ENCODE measurements around the gene RAD51B.

GRCh38 chr14:68504861-68505260, 685.3 kb downstream of the RAD51B start:
- TF ChIP-seq, protein P1, sequence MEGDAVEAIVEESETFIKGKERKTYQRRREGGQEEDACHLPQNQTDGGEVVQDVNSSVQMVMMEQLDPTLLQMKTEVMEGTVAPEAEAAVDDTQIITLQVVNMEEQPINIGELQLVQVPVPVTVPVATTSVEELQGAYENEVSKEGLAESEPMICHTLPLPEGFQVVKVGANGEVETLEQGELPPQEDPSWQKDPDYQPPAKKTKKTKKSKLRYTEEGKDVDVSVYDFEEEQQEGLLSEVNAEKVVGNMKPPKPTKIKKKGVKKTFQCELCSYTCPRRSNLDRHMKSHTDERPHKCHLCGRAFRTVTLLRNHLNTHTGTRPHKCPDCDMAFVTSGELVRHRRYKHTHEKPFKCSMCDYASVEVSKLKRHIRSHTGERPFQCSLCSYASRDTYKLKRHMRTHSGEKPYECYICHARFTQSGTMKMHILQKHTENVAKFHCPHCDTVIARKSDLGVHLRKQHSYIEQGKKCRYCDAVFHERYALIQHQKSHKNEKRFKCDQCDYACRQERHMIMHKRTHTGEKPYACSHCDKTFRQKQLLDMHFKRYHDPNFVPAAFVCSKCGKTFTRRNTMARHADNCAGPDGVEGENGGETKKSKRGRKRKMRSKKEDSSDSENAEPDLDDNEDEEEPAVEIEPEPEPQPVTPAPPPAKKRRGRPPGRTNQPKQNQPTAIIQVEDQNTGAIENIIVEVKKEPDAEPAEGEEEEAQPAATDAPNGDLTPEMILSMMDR (IDR thresholded peaks at IDR 0.05) = no peak
- TF ChIP-seq POLR2A (IDR thresholded peaks at IDR 0.05) (no peak), POLR2AphosphoS5 (IDR thresholded peaks at IDR 0.05; ENCODE audit: insufficient read depth in 1 of 2, low read depth in 1 of 2) (no peak)

All from vagina (tissue), 2 donors.